Adrenal gland (tissue), 12 donors: ENCODE measurements around the gene BACH2. TPM values are rescaled to one million over a fixed set of nuclear protein-coding genes. Genes with fewer than 3 reads are reported as not detected.

Experiments used
- DNase-seq, 7 donors: peaks; one replicate each; pipeline ENCODE4 v3.0.0-alpha.2; 2019 to 2020
- H3K27ac ChIP-seq, 5 donors: fragments of 200-600 bp; sonication (generic) in 4 of 5; 1 replicate in 3 of 5; 2 replicates in 2 of 5; pipeline versions ENCODE4 v1.5.1 to v1.8.0; 2016 to 2020; ENCODE audit warnings: mild to moderate bottlenecking in 1 of 5
- H3K27me3 ChIP-seq: fragments of 200-600 bp; 2 replicates; pipeline ENCODE4 v1.8.0; 2021
- H3K36me3 ChIP-seq, 2 donors: fragments of 200-600 bp; replicated peaks in 1 of 2; 1 replicate in 1 of 2; 2 replicates in 1 of 2; pipeline versions ENCODE4 v1.5.1 to v1.8.0; 2018 to 2022
- H3K4me1 ChIP-seq, 2 donors: fragments of 200-600 bp; replicated peaks in 1 of 2; 1 replicate in 1 of 2; 2 replicates in 1 of 2; pipeline versions ENCODE4 v1.5.1 to v1.8.0; 2018 to 2021
- H3K4me3 ChIP-seq, 4 donors: fragments of 200-600 bp; sonication (generic) in 3 of 4; one replicate each; pipeline ENCODE4 v1.5.1; 2016 to 2018
- H3K9me3 ChIP-seq, 3 donors: fragments of 200-600 bp; sonication (generic) in 1 of 3; replicated peaks in 1 of 3; 1 replicate in 2 of 3; 2 replicates in 1 of 3; pipeline versions ENCODE4 v1.5.1 to v1.8.0; 2016 to 2021
- CTCF ChIP-seq, 6 experiments: fragments of 450-650 bp in 4 of 6; fragments of 200-600 bp in 2 of 6; sonication (generic) in 1 of 6; IDR thresholded peaks; 1 replicate in 5 of 6; 2 replicates in 1 of 6; pipeline versions ENCODE4 v1.5.1 to v1.8.0; 2016 to 2021; ENCODE audit warnings: antibody characterized with exemption in 6 of 6, mild to moderate bottlenecking in 2 of 6, moderate library complexity in 1 of 6
- POLR2A ChIP-seq, 2 donors: fragments of 450-650 bp; IDR thresholded peaks; one replicate each; pipeline ENCODE4 v1.6.1; 2017; ENCODE audit warnings: antibody characterized with exemption in 2 of 2, mild to moderate bottlenecking in 2 of 2, moderate library complexity in 1 of 2
- WGBS, 4 donors: extraction: QIAGEN DNeasy Blood & Tissue Kit in 2 of 4; methylation state at CpG; one replicate each; pipeline versions ENCODE4 v1.1.5 to v1.1.7; 2013 to 2017; 5-methylcytosine and 5-hydroxymethylcytosine counted together
- intact Hi-C, 2 donors: fragments of 100-400 bp; cut with DNase I; formaldehyde crosslinking; loops; one replicate each; pipeline versions ENCODE4 v1.14.1 to v1.15.0; 2022 to 2023
- polyA plus RNA-seq, 3 donors: library from polyadenylated mRNA; stranded (reverse); fragments of 200-250 nt in 2 of 3; fragments of 350-450 nt in 1 of 3; fragmentation: Illumina TruSeq in 1 of 3; extraction: RNeasy Lipid Tissue Mini Kit (QIAGEN cat#74804) in 1 of 3; gene quantifications; one replicate each; pipeline ENCODE4 v1.2.3, GENCODE V29; 2013 to 2014
- total RNA-seq, 9 donors: library from RNA; depleted of rRNA in 4 of 9; stranded (reverse); fragments of >200 nt in 4 of 9; fragments of 120-200 nt in 1 of 9; fragmentation: NEBNext Ultra II Directional in 1 of 9; extraction: Animal tissue kit (Norgen Biotek cat#: 25700) in 1 of 9; gene quantifications; one replicate each; pipeline versions ENCODE4 v1.1.0 to v1.2.4, GENCODE V29; 2013 to 2023
- donor health status: healthy with polysubstance abuse.
- donor health status: Bipolar disorder and iron deficiency.
- donor health status: DM: yes; HTN: yes; CAD: no.
- donor health status: DM: no; HTN: no; CAD: no.
- donor health status: DM: no; HTN: no; CAD: no.
- donor health status: DM: yes; HTN: yes; CAD: no.

Gene BACH2
- total and polyA plus RNA-seq, 12 donors, result 0.08 to 2.9 (median 0.83) TPM

GRCh38 chr6:90072501-90072900 lies 224.1 kb downstream of the BACH2 start:
- DNase-seq, result no peak
- Histone ChIP-seq H3K4me1 (no peaks in the 10 kb centered on the region), H3K4me3 (no peak overlapping the region), H3K27me3 (no peaks in the 10 kb centered on the region), H3K9me3 (no peaks in the 10 kb centered on the region), H3K27ac (no peak overlapping the region), H3K36me3 (no peaks in the 10 kb centered on the region)
- 88 to 97% (median 94%) methylated on average over 3 of the region's 3 CpGs for WGBS, 4 donors
- intact Hi-C loops, result no loop called here
- no peak for TF ChIP-seq POLR2A (IDR thresholded peaks at IDR 0.05)
- no peak for TF ChIP-seq CTCF (IDR thresholded peaks at IDR 0.05)

GRCh38 chr6:90068703-90069523 lies 227.7 kb downstream of the BACH2 start:
- Histone ChIP-seq H3K27me3 (no peaks in the 10 kb centered on the region), H3K9me3 (no peaks in the 10 kb centered on the region), H3K36me3 (no peaks in the 10 kb centered on the region), H3K4me3 (no peak overlapping the region), H3K4me1 (no peaks in the 10 kb centered on the region), H3K27ac (no peak overlapping the region)
- TF ChIP-seq POLR2A (IDR thresholded peaks at IDR 0.05) (no peak), CTCF (IDR thresholded peaks at IDR 0.05) (no peak)
- no peak for DNase-seq
- intact Hi-C loops, result no loop called here
- 78 to 83% (median 81%) methylated on average over 12 of the region's 12 CpGs for WGBS, 4 donors

- Histone ChIP-seq H3K4me1 (no peaks in the 10 kb centered on the region), H3K36me3 (no peaks in the 10 kb centered on the region), H3K27ac (no peak overlapping the region), H3K27me3 (no peaks in the 10 kb centered on the region), H3K4me3 (no peak overlapping the region), H3K9me3 (no peaks in the 10 kb centered on the region)
- intact Hi-C loops, result no loop called here
- WGBS, 4 donors, result 55 to 69% (median 61%) methylated on average over 2 of the region's 2 CpGs
- TF ChIP-seq POLR2A (IDR thresholded peaks at IDR 0.05), result no peak
- TF ChIP-seq CTCF (IDR thresholded peaks at IDR 0.05), result no peak
- DNase-seq, result no peak
Measured at GRCh38 chr6:90068264-90068663, 228.4 kb downstream of the BACH2 start.

- Histone ChIP-seq H3K4me1 (no peaks in the 10 kb centered on the region), H3K9me3 (no peaks in the 10 kb centered on the region), H3K36me3 (no peaks in the 10 kb centered on the region), H3K27ac (no peak overlapping the region), H3K4me3 (no peak overlapping the region), H3K27me3 (no peaks in the 10 kb centered on the region)
- intact Hi-C loops, result no loop called here
- DNase-seq, result no peak
- 91 to 97% (median 94%) methylated on average over 4 of the region's 4 CpGs for WGBS, 4 donors
- TF ChIP-seq POLR2A (IDR thresholded peaks at IDR 0.05), result no peak
- no peak for TF ChIP-seq CTCF (IDR thresholded peaks at IDR 0.05)
Measured at GRCh38 chr6:90066697-90067096, 229.9 kb downstream of the BACH2 start.
